ENCODE measurements around the gene GANC. TPM values are rescaled to one million over a fixed set of nuclear protein-coding genes. Genes with fewer than 3 reads are reported as not detected.

GANC gene
- polyA plus RNA-seq, 2 of the 4 experiments (the other 2 are of a cell fraction): 8.0 to 9.4 TPM

GRCh38 chr15:42270551-42270950 lies 2.5 kb upstream of the GANC start:
- Histone ChIP-seq H3K4me3 (no peak overlapping the region), H3K4me2 (no peak overlapping the region; the same call in 2 of the 3 replicates), H3K9me3 (no peaks in the 10 kb centered on the region), H3K27ac (no peak overlapping the region), H3K4me1 (0 out of 3 replicates have a peak, but pooled peaks cover 9% of the 10 kb centered on the region)
- 65% methylated on average over 1 of the region's 2 CpGs for WGBS (ENCODE audit: missing lambda C conversion rate)
- TF ChIP-seq NR3C1 (IDR thresholded peaks at IDR 0.05) (no peak), BCL3 (IDR thresholded peaks at IDR 0.05) (no peak), USF2 (IDR thresholded peaks at IDR 0.05) (no peak), RARB (CRISPR knock-in tag; IDR thresholded peaks at IDR 0.05) (no peak), ZC3H11A (IDR thresholded peaks at IDR 0.05) (no peak), HEYL (CRISPR knock-in tag; IDR thresholded peaks at IDR 0.05) (no peak), POLR2A (IDR thresholded peaks at IDR 0.05; ENCODE audit: low read length) (no peak)
- no peak for DNase-seq (ENCODE audit: low read depth in 1 of 2, low spot score in 1 of 2)
- ChIA-PET POLR2A (no interaction called here), CTCF (interaction anchor here (1.4 kb wide), 1 partner anchor 115 kb away, joined by 3 read pairs; no protein-coding TSS in a partner anchor)
- FAIRE-seq: no peak
- ATAC-seq: no peak

GRCh38 chr15:42270996-42271395 lies 2.0 kb upstream of the GANC start:
- H3K9me3 ChIP-seq: no peaks in the 10 kb centered on the region

More at GRCh38 chr15:42270996-42271395, 2.0 kb upstream of the GANC start:
- DNase-seq (ENCODE audit: low read depth in 1 of 2, low spot score in 1 of 2): no peak
- POLR2A ChIA-PET: no interaction called here
- no peak overlapping the region for H3K4me3 ChIP-seq
- H3K4me1 ChIP-seq: 0 out of 3 replicates have a peak, but pooled peaks cover 12% of the 10 kb centered on the region
- CTCF ChIA-PET: interaction anchor here (1.4 kb wide), 1 partner anchor 114 kb away, joined by 3 read pairs; no protein-coding TSS in a partner anchor
- H3K4me2 ChIP-seq: peak overlapping the region; percentile 97
- WGBS (ENCODE audit: missing lambda C conversion rate): 81% methylated on average over 5 of the region's 5 CpGs
- no peak for FAIRE-seq
- ATAC-seq: no peak
- H3K27ac ChIP-seq: no peak overlapping the region
- TF ChIP-seq CTCF (IDR thresholded peaks at IDR 0.05) (no peak), HOXB5 (CRISPR knock-in tag; IDR thresholded peaks at IDR 0.05) (no peak), PHF8 (IDR thresholded peaks at IDR 0.05; ENCODE audit: borderline replicate concordance, low read depth) (no peak), FOSL2 (IDR thresholded peaks at IDR 0.05) (no peak), FOSL2 (CRISPR knock-in tag; IDR thresholded peaks at IDR 0.05) (no peak), NFE2L2 (conservative IDR thresholded peaks at IDR 0.05; ENCODE audit: low read length) (no peak), BHLHE40 (IDR thresholded peaks at IDR 0.05; ENCODE audit: low read depth, low read length) (no peak), REST (IDR thresholded peaks at IDR 0.05) (no peak), HEYL (CRISPR knock-in tag; IDR thresholded peaks at IDR 0.05) (no peak), SREBF2 (IDR thresholded peaks at IDR 0.05) (no peak)

Measured in A549 (cell line).